Brain microvascular endothelial cell (primary cell): ENCODE measurements around the gene RAB11FIP4.
A peak's percentile ranks its signal among the peaks of the same experiment; 100 is the strongest.

Source experiments
- DNase-seq: peaks from one replicate; pipeline ENCODE4 v3.0.0-alpha.2; 2020
- H3K27ac ChIP-seq: fragments of 250-450 bp; sonication (Bioruptor Pico); 2 replicates; pipeline ENCODE4 v1.5.1; 2020; ENCODE audit warnings: mild to moderate bottlenecking, moderate library complexity
- H3K27me3 ChIP-seq: fragments of 250-450 bp; sonication (Bioruptor Pico); replicated peaks from 2 replicates; pipeline ENCODE4 v1.5.1; 2020; ENCODE audit warnings: mild to moderate bottlenecking
- H3K36me3 ChIP-seq: fragments of 250-450 bp; sonication (Bioruptor Pico); replicated peaks from 2 replicates; pipeline ENCODE4 v1.5.1; 2020; ENCODE audit warnings: mild to moderate bottlenecking
- H3K4me3 ChIP-seq: 2 replicates; pipeline ENCODE4 v1.5.1; 2011; ENCODE audit warnings: low read depth, mild to moderate bottlenecking, control low read depth, low read length, moderate library complexity
- CTCF ChIP-seq: IDR thresholded peaks from 2 replicates; pipeline ENCODE4 v1.5.1; 2011; ENCODE audit warnings: low read depth, mild to moderate bottlenecking, moderate library complexity, low read length, control low read depth, inconsistent platforms; ENCODE audit errors: missing control alignments
- in situ Hi-C: cut with HindIII; loops from 2 replicates; pipeline ENCODE4 v1.10.0; 2017; ENCODE audit warnings: low sequenced_read_pairs, low pct_ligation_motif_present

The RAB11FIP4 gene

GRCh38 chr17:31540602-31541307 is 149.3 kb downstream of the RAB11FIP4 start:
- no peak for DNase-seq
- no peak for TF ChIP-seq CTCF
- H3K36me3 ChIP-seq: no peaks in the 10 kb centered on the region
- in situ Hi-C loops: no loop called here
- no peaks in the 10 kb centered on the region for H3K27me3 ChIP-seq
- no peak overlapping the region for H3K27ac ChIP-seq
- no peak overlapping the region for H3K4me3 ChIP-seq

- Histone ChIP-seq H3K27ac (no peak overlapping the region), H3K27me3 (no peaks in the 10 kb centered on the region), H3K36me3 (no peaks in the 10 kb centered on the region), H3K4me3 (no peak overlapping the region)
- DNase-seq: no peak
- peak; percentile 42 for TF ChIP-seq CTCF
- in situ Hi-C loops: no loop called here
These were observed 150.1 kb downstream of the RAB11FIP4 start for GRCh38 chr17:31541559-31541958.

GRCh38 chr17:31544186-31544585 is 152.7 kb downstream of the RAB11FIP4 start:
- no peak overlapping the region for H3K4me3 ChIP-seq
- no peaks in the 10 kb centered on the region for H3K27me3 ChIP-seq
- H3K27ac ChIP-seq: no peak overlapping the region
- no peaks in the 10 kb centered on the region for H3K36me3 ChIP-seq
- no peak for DNase-seq
- no peak for TF ChIP-seq CTCF
- in situ Hi-C loops: no loop called here

GRCh38 chr17:31546650-31547049 is 155.2 kb downstream of the RAB11FIP4 start:
- no peak for TF ChIP-seq CTCF
- Histone ChIP-seq H3K27ac (no peak overlapping the region), H3K4me3 (no peak overlapping the region), H3K36me3 (no peaks in the 10 kb centered on the region), H3K27me3 (no peaks in the 10 kb centered on the region)
- in situ Hi-C loops: no loop called here
- no peak for DNase-seq

- no peaks in the 10 kb centered on the region for H3K27me3 ChIP-seq
- H3K4me3 ChIP-seq: peak overlapping the region; percentile 89
- TF ChIP-seq CTCF: no peak
- H3K36me3 ChIP-seq: no peaks in the 10 kb centered on the region
- in situ Hi-C loops: no loop called here
- DNase-seq: no peak
- no peak overlapping the region for H3K27ac ChIP-seq
These were observed 157.2 kb downstream of the RAB11FIP4 start for GRCh38 chr17:31548709-31549108.

- no peak for DNase-seq
- H3K27ac ChIP-seq: peak overlapping the region; percentile 55
- no peaks in the 10 kb centered on the region for H3K36me3 ChIP-seq
- H3K27me3 ChIP-seq: no peaks in the 10 kb centered on the region
- TF ChIP-seq CTCF: no peak
- peak overlapping the region; percentile 89 for H3K4me3 ChIP-seq
- in situ Hi-C loops: no loop called here
These were observed 157.6 kb downstream of the RAB11FIP4 start for GRCh38 chr17:31549121-31549524.
